Stimulated activated CD4-positive, alpha-beta T cell treated with anti-CD3 and anti-CD28 coated beads, Interleukin-1b, Interleukin-23, amount 100 ng/mL, for 24 hours (primary cell): ENCODE results near the gene RASGRF2.

Experiments
- DNase-seq, 4 experiments: peaks; one replicate each; pipeline ENCODE4 v3.0.0-alpha.2; 2020; ENCODE audit warnings: low read depth in 4 of 4, low spot score in 1 of 4

Gene RASGRF2

GRCh38 chr5:81128416-81128815, 168.3 kb downstream of the RASGRF2 start:
- no peak for DNase-seq

- DNase-seq = no peak
Observed at GRCh38 chr5:81132381-81132780, 172.2 kb downstream of the RASGRF2 start.

- DNase-seq = no peak
Observed at GRCh38 chr5:81134066-81134465, 173.9 kb downstream of the RASGRF2 start.

GRCh38 chr5:81134566-81134965, 174.4 kb downstream of the RASGRF2 start:
- DNase-seq = no peak

- no peak for DNase-seq
Observed at GRCh38 chr5:81136557-81136956, 176.4 kb downstream of the RASGRF2 start.

GRCh38 chr5:81137833-81138232, 177.7 kb downstream of the RASGRF2 start:
- DNase-seq = no peak

- no peak for DNase-seq
Observed at GRCh38 chr5:81140441-81140840, 180.3 kb downstream of the RASGRF2 start.

- no peak for DNase-seq
Observed at GRCh38 chr5:81140943-81141342, 180.8 kb downstream of the RASGRF2 start.

GRCh38 chr5:81142108-81142507, 181.9 kb downstream of the RASGRF2 start:
- no peak for DNase-seq

- no peak for DNase-seq
Observed at GRCh38 chr5:81145329-81145935, 185.3 kb downstream of the RASGRF2 start.

- DNase-seq = no peak
Observed at GRCh38 chr5:81146031-81146430, 185.9 kb downstream of the RASGRF2 start.

GRCh38 chr5:81147011-81147885, 187.1 kb downstream of the RASGRF2 start:
- DNase-seq = no peak

GRCh38 chr5:81147886-81148571, 187.9 kb downstream of the RASGRF2 start:
- no peak for DNase-seq

GRCh38 chr5:81151546-81151945, 191.4 kb downstream of the RASGRF2 start:
- DNase-seq = no peak

GRCh38 chr5:81154725-81155124, 194.6 kb downstream of the RASGRF2 start:
- DNase-seq = no peak

GRCh38 chr5:81156732-81157131, 196.6 kb downstream of the RASGRF2 start:
- DNase-seq = no peak

- no peak for DNase-seq
Observed at GRCh38 chr5:81161012-81161601, 200.9 kb downstream of the RASGRF2 start.

GRCh38 chr5:81162501-81162900, 202.3 kb downstream of the RASGRF2 start:
- no peak for DNase-seq

- no peak for DNase-seq
Observed at GRCh38 chr5:81163651-81164050, 203.5 kb downstream of the RASGRF2 start.

- no peak for DNase-seq
Observed at GRCh38 chr5:81164476-81164875, 204.3 kb downstream of the RASGRF2 start.

- DNase-seq = no peak
Observed at GRCh38 chr5:81164936-81165335, 204.8 kb downstream of the RASGRF2 start.
